Neural crest cell (in vitro differentiated cells): ENCODE results near the gene PCCA. TPM values are rescaled to one million over a fixed set of nuclear protein-coding genes. Genes with fewer than 3 reads are reported as not detected.
"Not testable (repeated sequence)": the region's sequence is repeated elsewhere in the genome, so short reads cannot be mapped to it uniquely, and the experiment has no call there.

Source experiments
- DNase-seq: peaks from one replicate; pipeline ENCODE4 v3.0.0; 2021; ENCODE audit warnings: low read depth, mixed read lengths, low spot score
- H3K27ac Mint-ChIP-seq: one replicate; pipeline ENCODE4 v1.8.0; 2021; ENCODE audit warnings: mild to moderate bottlenecking, mixed read lengths; ENCODE audit not compliant: unreplicated experiment
- H3K27me3 Mint-ChIP-seq: 2 replicates; pipeline ENCODE4 v1.8.0; 2021; ENCODE audit warnings: low read depth, mild to moderate bottlenecking, mixed read lengths
- H3K36me3 Mint-ChIP-seq: 2 replicates; pipeline ENCODE4 v1.8.0; 2021; ENCODE audit warnings: low read depth, mild to moderate bottlenecking, mixed read lengths
- H3K4me1 Mint-ChIP-seq: 2 replicates; pipeline ENCODE4 v1.8.0; 2021; ENCODE audit warnings: mixed read lengths
- H3K4me3 Mint-ChIP-seq: one replicate; pipeline ENCODE4 v1.8.0; 2021; ENCODE audit warnings: mild to moderate bottlenecking, mixed read lengths
- H3K9me3 Mint-ChIP-seq: 2 replicates; pipeline ENCODE4 v1.8.0; 2021; ENCODE audit warnings: mixed read lengths
- total RNA-seq: library from RNA; stranded (reverse); gene quantifications from 2 replicates; pipeline ENCODE4 v1.2.1, GENCODE V29; 2021
- TF ChIP-seq, protein P1 (sequence below): fragments of 200-600 bp; sonication (generic); conservative IDR thresholded peaks from 2 replicates; pipeline ENCODE4 v1.5.0; 2021; ENCODE audit warnings: antibody characterized with exemption, mild to moderate bottlenecking

The PCCA gene
- total RNA-seq, 1 donor from 2014 or later: 40.6 TPM

DNA sequence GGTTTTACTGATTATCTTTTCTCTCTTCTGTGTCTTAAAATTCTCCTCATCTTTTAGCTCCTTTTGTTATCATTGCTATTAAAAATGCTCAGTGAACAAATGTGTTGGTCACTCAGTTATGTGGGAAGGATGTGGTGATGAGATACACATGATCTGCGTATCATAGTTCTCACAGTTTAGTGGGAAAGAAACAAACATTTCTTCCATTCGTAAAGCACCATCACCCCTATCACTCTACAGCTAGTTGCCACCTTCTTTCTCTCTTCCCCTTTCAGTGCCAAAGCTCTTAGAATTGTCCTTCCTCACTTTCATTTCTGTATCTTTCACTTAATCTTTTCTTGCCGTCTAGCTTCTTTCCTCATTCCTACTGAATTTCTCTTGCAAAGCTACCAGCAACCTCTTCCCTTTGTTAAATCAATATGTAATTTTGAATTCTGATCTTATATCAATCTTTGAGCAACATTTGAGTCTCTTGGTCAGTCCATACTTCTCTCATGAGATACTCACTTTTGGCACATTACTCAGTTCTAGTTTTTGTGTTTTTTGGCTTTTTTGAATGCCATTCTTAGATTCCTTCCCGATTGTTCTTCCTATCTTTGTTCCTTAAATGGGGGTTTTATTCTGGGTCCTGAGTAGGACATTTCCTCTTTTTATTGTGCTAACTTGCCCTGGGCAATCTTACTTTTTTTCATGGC lies 122.3 kb downstream of the PCCA start:
- H3K36me3 Mint-ChIP-seq: peaks cover 22% of the 10 kb centered on the region
- H3K4me1 Mint-ChIP-seq: no peaks in the 10 kb centered on the region
- TF ChIP-seq, protein P1, sequence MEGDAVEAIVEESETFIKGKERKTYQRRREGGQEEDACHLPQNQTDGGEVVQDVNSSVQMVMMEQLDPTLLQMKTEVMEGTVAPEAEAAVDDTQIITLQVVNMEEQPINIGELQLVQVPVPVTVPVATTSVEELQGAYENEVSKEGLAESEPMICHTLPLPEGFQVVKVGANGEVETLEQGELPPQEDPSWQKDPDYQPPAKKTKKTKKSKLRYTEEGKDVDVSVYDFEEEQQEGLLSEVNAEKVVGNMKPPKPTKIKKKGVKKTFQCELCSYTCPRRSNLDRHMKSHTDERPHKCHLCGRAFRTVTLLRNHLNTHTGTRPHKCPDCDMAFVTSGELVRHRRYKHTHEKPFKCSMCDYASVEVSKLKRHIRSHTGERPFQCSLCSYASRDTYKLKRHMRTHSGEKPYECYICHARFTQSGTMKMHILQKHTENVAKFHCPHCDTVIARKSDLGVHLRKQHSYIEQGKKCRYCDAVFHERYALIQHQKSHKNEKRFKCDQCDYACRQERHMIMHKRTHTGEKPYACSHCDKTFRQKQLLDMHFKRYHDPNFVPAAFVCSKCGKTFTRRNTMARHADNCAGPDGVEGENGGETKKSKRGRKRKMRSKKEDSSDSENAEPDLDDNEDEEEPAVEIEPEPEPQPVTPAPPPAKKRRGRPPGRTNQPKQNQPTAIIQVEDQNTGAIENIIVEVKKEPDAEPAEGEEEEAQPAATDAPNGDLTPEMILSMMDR: no peak

DNA sequence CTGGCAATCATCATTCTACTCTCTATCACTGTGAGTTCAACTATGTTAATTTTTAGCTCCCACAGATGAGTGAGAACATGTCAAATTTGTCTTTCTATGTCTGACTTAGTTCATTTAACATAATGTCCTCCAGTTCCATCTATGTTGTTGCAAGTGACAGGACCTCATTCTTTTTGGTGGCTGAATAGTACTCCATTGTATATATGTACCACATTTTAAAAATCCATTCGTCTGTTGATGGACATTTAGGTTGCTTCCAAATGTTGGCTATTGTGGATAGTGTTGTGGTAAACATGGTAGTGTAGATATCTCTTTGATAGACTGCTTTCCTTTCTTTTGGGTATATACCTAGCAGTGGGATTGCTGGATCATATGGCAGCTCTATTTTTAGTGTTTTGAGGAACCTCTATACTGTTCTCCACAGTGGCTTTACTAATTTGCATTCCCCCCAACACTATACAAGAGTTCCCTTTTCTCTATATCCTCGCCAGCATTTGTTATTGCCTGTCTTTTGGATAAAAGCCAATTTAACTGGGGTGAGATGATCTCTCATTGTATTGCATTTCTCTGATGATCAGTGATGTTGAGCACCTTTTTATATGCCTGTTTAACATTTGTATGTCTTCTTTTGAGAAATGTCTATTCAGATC lies 124.1 kb downstream of the PCCA start:
- Mint-ChIP-seq H3K27ac (no peak overlapping the region), H3K36me3 (peaks cover 22% of the 10 kb centered on the region), H3K4me1 (no peaks in the 10 kb centered on the region), H3K27me3 (no peaks in the 10 kb centered on the region), H3K9me3 (peaks cover 6% of the 10 kb centered on the region), H3K4me3 (no peak overlapping the region)
- DNase-seq: no peak
- TF ChIP-seq, protein P1: no peak

More for the DNA sequence above, 122.3 kb downstream of the PCCA start:
- Mint-ChIP-seq H3K4me3 (no peak overlapping the region), H3K27me3 (no peaks in the 10 kb centered on the region), H3K27ac (no peak overlapping the region), H3K9me3 (peaks cover 6% of the 10 kb centered on the region)
- no peak for DNase-seq

DNA sequence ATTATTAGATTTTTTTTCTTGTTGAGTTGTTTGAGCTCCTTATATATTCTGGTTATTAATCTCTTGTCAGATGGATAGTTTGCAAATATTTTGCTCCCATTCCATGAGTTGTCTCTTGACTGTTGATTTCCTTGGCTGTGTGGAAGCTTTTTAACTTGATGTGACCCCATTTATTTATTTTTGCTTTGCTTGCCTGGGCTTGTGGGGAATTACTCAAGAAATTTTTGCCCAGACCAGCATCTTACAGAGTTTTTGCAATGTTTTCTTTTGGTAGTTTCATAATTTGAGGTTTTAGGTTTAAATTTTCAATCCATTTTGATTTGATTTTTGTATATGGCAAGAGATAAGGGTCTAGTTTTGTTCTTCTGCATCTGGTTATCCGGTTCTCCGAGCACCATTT lies 124.7 kb downstream of the PCCA start:
- no peak overlapping the region for H3K27ac Mint-ChIP-seq
- H3K36me3 Mint-ChIP-seq: peaks cover 24% of the 10 kb centered on the region
- H3K27me3 Mint-ChIP-seq: no peaks in the 10 kb centered on the region
- H3K9me3 Mint-ChIP-seq: peaks cover 6% of the 10 kb centered on the region
- no peaks in the 10 kb centered on the region for H3K4me1 Mint-ChIP-seq
- no peak for DNase-seq
- TF ChIP-seq, protein P1: no peak
- H3K4me3 Mint-ChIP-seq: no peak overlapping the region

DNA sequence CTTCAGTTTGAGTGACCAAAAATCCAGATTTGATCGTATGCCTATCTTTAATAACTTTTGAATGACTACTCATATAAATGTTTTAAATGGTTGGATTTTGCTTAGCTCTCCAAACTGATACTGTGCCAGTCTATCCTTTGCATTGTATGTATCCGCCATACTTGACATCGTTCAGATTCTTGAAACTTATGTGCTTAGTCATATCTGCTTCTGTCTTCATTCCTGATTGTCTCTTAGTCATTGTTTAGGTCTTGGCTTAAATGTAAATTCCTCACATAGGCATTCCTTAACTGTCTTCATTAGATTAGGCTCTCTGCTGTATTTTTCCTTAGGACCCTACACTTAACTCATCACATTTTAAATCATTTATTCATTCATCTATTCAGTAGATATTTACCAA lies 126.0 kb downstream of the PCCA start:
- TF ChIP-seq, protein P1: no peak
- no peaks in the 10 kb centered on the region for H3K27me3 Mint-ChIP-seq
- H3K9me3 Mint-ChIP-seq: peaks cover 6% of the 10 kb centered on the region
- no peaks in the 10 kb centered on the region for H3K4me1 Mint-ChIP-seq
- DNase-seq: no peak
- H3K36me3 Mint-ChIP-seq: peaks cover 26% of the 10 kb centered on the region
- no peak overlapping the region for H3K4me3 Mint-ChIP-seq
- H3K27ac Mint-ChIP-seq: no peak overlapping the region

DNA sequence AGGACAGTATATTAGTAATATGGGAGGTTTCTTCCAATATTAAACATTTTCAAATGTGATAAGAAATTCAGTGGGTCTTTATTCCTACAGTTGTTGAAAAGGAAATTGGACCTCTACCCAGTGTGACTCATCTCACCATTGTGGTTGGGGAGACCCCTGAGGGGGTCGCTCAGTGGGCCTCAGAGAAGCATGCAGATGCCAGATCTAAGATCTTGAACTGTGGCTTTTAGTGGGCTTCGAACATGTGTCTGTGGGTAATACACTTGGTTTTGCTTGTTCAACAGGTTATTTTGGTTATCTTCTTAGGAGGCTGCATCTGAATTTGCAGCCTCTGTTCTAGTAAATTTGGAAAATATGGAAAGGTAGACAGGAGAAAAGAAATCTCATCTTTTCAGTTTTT lies 132.3 kb downstream of the PCCA start:
- Mint-ChIP-seq H3K27me3 (no peaks in the 10 kb centered on the region), H3K27ac (no peak overlapping the region), H3K4me3 (no peak overlapping the region), H3K36me3 (peaks cover 23% of the 10 kb centered on the region), H3K9me3 (no peaks in the 10 kb centered on the region), H3K4me1 (peaks cover 4% of the 10 kb centered on the region)
- TF ChIP-seq, protein P1: no peak
- no peak for DNase-seq

DNA sequence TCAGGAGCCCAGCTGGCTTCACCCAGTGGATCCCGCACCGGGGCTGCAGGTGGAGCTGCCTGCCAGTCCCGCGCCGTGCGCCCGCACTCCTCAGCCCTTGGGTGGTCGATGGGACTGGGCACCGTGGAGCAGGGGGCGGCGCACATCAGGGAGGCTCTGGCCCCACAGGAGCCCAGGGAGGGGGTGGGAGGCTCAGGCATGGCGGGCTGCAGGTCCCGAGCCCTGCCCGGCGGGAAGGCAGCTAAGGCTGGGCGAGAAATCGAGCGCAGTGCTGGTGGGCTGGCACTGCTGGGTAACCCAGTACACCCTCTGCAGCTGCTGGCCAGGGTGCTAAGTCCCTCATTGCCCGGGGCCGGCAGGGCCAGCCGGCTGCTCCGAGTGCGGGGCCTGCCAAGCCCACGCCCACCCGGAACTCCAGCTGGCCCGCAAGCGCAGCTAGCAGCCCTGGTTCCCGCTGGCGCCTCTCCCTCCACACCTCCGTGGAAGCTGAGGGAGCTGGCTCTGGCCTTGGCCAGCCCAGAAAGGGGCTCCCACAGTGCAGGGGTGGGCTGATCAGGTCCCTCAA lies 135.2 kb downstream of the PCCA start:
- not testable (repeated sequence) for H3K4me1 Mint-ChIP-seq, H3K27ac Mint-ChIP-seq, DNase-seq, H3K4me3 Mint-ChIP-seq, H3K9me3 Mint-ChIP-seq, H3K27me3 Mint-ChIP-seq
- peaks cover 23% of the 10 kb centered on the region for H3K36me3 Mint-ChIP-seq
